ENCODE results near the gene PRLR.

Gene PRLR

DNA sequence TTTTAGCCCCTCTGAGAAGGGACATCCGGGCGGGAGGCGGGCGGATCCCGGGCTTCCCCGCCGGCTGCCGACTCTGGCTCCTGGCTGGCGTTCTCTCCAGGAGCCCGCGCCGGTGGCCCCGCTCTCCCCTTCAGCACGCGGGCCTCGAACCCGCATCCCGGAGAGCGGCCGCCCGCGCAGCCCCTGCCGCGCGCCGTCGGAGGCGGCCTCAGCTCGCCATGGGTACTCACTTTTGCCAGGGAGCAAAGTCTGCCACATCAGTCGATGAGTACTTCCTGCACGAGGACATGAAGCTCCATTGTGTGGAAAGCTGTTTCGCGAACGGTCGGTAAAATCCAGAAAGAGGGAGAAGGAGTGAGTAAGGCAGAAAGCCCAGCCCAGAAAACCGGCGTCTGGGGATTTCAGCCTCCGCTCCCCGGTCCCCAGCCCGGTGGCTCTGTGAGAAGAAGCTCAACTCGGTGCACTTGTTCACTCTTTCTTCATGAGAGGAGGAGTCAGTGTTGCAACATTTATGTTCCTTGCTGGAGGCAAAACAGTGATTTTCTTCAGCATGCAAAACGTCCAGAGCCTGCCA, at the start of gene PRLR:
PRLR (minus strand) TSS at position 450 of the 574 bp plus-strand sequence. CDS start 140,867 bp downstream, outside the sequence.
- Histone ChIP-seq H3K4me3 (ENCODE audit: low read length) (peak within 1 kb of the TSS; percentile 56), H3K9ac (ENCODE audit: low read length) (no peak within 1 kb of the TSS), H3K36me3 (replicated peaks; ENCODE audit: insufficient read depth, low read length) (no peaks in the 10 kb centered on the region), H3K4me1 (ENCODE audit: low read length) (no peaks in the 10 kb centered on the region), H2AFZ (ENCODE audit: low read length) (peak within 1 kb of the TSS; percentile 50), H3K79me2 (ENCODE audit: low read length) (no peaks in the 10 kb centered on the region), H3K4me2 (ENCODE audit: low read depth, low read length) (peak within 1 kb of the TSS; percentile 81), H3F3A (ENCODE audit: insufficient read depth, low read length) (no peaks in the 10 kb centered on the region), H3K27ac (ENCODE audit: low read length) (no peak within 1 kb of the TSS), H3K27me3 (replicated peaks; ENCODE audit: insufficient read depth, low read length) (peaks cover 13% of the 10 kb centered on the region; the same call in 1 of the 2 replicates), H3K9me3 (replicated peaks; ENCODE audit: insufficient read depth, low read length) (no peaks in the 10 kb centered on the region), H4K20me1 (ENCODE audit: insufficient read depth, low read length) (no peaks in the 10 kb centered on the region), H3K9me2 (replicated peaks; ENCODE audit: insufficient read depth, low read length) (no peaks in the 10 kb centered on the region)
- DNase-seq: no peak
- TF ChIP-seq CTCF (IDR thresholded peaks at IDR 0.05; ENCODE audit: low read length) (no peak), EZH2 (optimal IDR thresholded peaks at IDR 0.05; ENCODE audit: low read depth, low read length) (no peak), EZH2phosphoT487 (IDR thresholded peaks at IDR 0.05; ENCODE audit: low read length) (no peak)

- Histone ChIP-seq H3K9me2 (replicated peaks; ENCODE audit: insufficient read depth, low read length) (no peaks in the 10 kb centered on the region), H3K9ac (ENCODE audit: low read length) (no peak overlapping the region), H3K27me3 (replicated peaks; ENCODE audit: insufficient read depth, low read length) (no peaks in the 10 kb centered on the region), H4K20me1 (ENCODE audit: insufficient read depth, low read length) (no peaks in the 10 kb centered on the region), H3K27ac (ENCODE audit: low read length) (no peak overlapping the region), H3K4me2 (ENCODE audit: low read depth, low read length) (no peak overlapping the region), H3K79me2 (ENCODE audit: low read length) (no peaks in the 10 kb centered on the region), H2AFZ (ENCODE audit: low read length) (no peak overlapping the region), H3K4me1 (ENCODE audit: low read length) (no peaks in the 10 kb centered on the region), H3K36me3 (replicated peaks; ENCODE audit: insufficient read depth, low read length) (no peaks in the 10 kb centered on the region), H3K4me3 (ENCODE audit: low read length) (no peak overlapping the region), H3K9me3 (replicated peaks; ENCODE audit: insufficient read depth, low read length) (no peaks in the 10 kb centered on the region), H3F3A (ENCODE audit: insufficient read depth, low read length) (no peaks in the 10 kb centered on the region)
- no peak for TF ChIP-seq EZH2 (optimal IDR thresholded peaks at IDR 0.05; ENCODE audit: low read depth, low read length)
- TF ChIP-seq EZH2phosphoT487 (IDR thresholded peaks at IDR 0.05; ENCODE audit: low read length): no peak
- TF ChIP-seq CTCF (IDR thresholded peaks at IDR 0.05; ENCODE audit: low read length): no peak
- DNase-seq: no peak
These were observed 44.7 kb upstream of the PRLR start for GRCh38 chr5:35274839-35275509.

GRCh38 chr5:35269006-35269405, 38.7 kb upstream of the PRLR start:
- no peak overlapping the region for H3K4me2 ChIP-seq (ENCODE audit: low read depth, low read length)
- H3K9me2 ChIP-seq (replicated peaks; ENCODE audit: insufficient read depth, low read length): no peaks in the 10 kb centered on the region
- no peak overlapping the region for H3K4me3 ChIP-seq (ENCODE audit: low read length)
- H3F3A ChIP-seq (ENCODE audit: insufficient read depth, low read length): no peaks in the 10 kb centered on the region
- H3K27ac ChIP-seq (ENCODE audit: low read length): no peak overlapping the region
- no peaks in the 10 kb centered on the region for H3K79me2 ChIP-seq (ENCODE audit: low read length)
- no peaks in the 10 kb centered on the region for H3K4me1 ChIP-seq (ENCODE audit: low read length)
- TF ChIP-seq EZH2phosphoT487 (IDR thresholded peaks at IDR 0.05; ENCODE audit: low read length): no peak
- TF ChIP-seq CTCF (IDR thresholded peaks at IDR 0.05; ENCODE audit: low read length): no peak
- no peak for TF ChIP-seq EZH2 (optimal IDR thresholded peaks at IDR 0.05; ENCODE audit: low read depth, low read length)
- no peak for DNase-seq
- H3K27me3 ChIP-seq (replicated peaks; ENCODE audit: insufficient read depth, low read length): no peaks in the 10 kb centered on the region
- no peaks in the 10 kb centered on the region for H3K9me3 ChIP-seq (replicated peaks; ENCODE audit: insufficient read depth, low read length)
- no peaks in the 10 kb centered on the region for H4K20me1 ChIP-seq (ENCODE audit: insufficient read depth, low read length)
- no peaks in the 10 kb centered on the region for H3K36me3 ChIP-seq (replicated peaks; ENCODE audit: insufficient read depth, low read length)
- H2AFZ ChIP-seq (ENCODE audit: low read length): no peak overlapping the region
- no peak overlapping the region for H3K9ac ChIP-seq (ENCODE audit: low read length)

Measured in MM.1S (cell line).